Globus pallidus (tissue), 1 donor: ENCODE data around the gene GPR153.
"Not testable (repeated sequence)": the region's sequence is repeated elsewhere in the genome, so short reads cannot be mapped to it uniquely, and the experiment has no call there.

Experiments
- DNase-seq: peaks from one replicate; pipeline ENCODE4 v3.0.0-alpha.2; 2015; ENCODE audit warnings: low spot score

Gene GPR153

GRCh38 chr1:6224718-6225117 lies 36.2 kb downstream of the GPR153 start:
- no peak for DNase-seq

DNA sequence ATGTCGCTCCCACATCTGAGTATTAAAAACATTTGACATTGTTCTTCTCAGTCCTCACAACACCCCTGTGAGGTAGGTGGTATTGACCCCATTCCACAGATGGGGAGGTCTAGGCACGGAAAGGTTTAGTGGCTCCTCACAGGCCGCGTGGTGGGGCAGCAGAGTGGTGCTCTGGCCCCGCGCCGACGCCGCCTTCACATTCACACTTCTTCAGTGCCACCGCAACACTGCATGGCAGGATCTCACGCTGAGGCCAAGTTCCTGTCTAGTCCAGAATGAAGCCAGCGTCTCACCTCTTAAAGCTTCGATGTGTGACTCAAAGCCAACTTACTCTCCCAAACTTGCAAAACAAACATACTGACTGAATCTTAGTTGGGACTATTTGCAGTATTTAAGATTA lies 37.3 kb downstream of the GPR153 start:
- DNase-seq: no peak

DNA sequence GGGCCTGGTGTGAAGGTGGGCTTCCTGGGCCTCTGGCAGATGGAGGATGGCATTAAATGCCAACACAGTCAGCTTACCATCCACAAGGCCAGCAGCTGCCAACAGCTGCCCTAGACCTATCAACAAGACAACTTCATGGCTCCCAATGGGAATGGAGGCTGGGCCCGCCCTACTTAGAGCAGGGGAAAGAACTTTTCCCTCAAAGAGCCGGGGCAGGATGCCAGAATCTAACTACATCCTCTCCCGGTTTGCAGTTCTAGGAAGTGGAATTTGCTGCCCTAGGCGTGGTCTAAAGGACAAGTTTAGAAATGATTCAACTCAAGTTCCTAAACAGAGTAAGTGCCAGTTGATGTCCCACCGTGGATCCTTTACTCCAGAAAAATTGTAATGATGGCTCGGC lies 38.3 kb downstream of the GPR153 start:
- no peak for DNase-seq

- DNase-seq: no peak
Measured at GRCh38 chr1:6221210-6221784, 39.6 kb downstream of the GPR153 start.

GRCh38 chr1:6220236-6220635 lies 40.7 kb downstream of the GPR153 start:
- no peak for DNase-seq

DNA sequence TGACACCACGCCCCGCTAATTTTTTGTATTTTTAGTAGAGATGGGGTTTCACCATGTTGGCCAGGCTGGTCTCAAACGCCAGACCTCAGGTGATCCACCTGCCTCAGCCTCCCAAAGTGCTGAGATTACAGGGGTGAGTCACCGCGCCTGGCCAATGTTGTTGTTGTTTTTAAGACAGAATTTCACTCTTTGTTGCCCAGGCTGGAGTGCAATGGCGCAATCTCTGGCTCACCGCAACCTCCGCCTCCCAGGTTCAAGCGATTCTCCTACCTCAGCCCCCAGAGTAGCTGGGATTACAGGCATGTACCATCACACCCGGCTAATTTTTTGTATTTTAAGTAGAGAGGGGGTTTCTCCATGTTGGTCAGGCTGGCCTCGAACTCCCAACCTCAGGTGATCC lies 41.3 kb downstream of the GPR153 start:
- DNase-seq: not testable (repeated sequence)

DNA sequence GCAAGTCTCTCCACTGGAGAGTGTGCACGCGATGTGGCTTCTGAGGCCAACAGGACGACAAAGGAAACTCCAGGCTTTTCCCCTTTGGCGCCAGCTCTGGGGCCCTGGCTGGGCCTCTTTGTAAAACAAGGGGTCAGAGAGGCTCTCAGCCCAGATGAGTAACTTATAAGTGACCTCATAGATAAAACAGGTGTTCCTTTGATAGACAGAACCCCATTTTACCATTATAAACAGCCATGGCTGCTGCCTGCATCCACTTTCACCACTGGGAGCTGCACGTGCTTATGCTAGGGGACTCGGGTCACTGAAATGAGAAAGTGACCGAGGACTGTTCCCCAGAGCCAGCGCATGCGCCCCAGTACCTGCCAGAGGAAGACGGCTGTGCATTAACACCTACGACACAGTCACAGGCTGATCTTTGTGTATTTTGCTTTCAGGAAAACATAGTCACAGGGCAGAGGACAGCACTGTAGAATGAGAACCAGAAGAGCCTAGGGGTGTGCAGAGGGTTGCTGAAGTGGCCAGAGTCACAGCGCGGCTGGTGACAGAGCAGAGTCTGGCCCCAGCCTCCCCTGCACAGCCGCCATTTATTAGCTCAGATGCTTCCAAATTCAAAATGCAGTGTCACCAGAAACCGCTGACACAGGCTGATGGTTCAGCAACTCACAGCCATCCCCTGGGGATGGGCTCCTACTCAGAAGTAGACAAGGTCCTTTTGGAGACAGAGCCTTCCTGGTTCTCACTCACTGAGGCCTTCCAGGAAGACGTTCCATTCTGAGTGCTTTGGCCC lies 42.3 kb downstream of the GPR153 start:
- DNase-seq: no peak

DNA sequence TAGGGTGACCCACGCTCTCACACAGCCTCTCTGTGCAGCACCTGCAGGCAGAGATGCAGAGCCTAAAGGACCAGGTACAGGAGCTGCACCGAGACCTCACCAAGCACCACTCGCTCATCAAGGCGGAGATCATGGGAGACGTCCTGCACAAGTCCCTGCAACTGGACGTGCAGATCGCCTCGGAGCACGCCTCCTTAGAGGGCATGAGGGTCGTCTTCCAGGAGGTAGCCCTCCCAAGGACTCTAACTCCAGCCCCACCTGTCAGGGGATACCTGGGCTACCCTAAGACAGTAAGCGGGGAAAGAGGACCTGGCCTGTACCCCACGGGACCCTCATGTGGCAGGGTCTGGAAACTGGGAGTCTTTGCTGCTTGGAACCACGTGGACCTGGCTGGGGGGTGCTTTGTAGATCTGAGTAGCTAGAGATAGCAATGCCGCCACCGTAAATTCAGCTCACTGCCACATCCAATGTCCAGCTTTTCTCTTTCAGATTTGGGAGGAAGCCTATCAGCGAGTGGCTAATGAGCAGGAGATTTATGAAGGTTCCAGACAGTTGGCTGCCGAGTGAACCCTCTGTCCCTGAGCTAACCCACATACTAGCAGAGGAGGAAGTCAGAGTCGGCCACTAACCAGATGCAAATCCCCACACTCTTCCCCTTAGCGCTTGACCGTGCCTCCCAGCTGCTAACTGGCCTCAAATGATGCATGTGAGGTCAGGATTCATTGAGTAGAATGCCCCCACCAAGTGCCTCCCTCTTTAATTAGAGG lies 48.5 kb downstream of the GPR153 start:
- no peak for DNase-seq

DNA sequence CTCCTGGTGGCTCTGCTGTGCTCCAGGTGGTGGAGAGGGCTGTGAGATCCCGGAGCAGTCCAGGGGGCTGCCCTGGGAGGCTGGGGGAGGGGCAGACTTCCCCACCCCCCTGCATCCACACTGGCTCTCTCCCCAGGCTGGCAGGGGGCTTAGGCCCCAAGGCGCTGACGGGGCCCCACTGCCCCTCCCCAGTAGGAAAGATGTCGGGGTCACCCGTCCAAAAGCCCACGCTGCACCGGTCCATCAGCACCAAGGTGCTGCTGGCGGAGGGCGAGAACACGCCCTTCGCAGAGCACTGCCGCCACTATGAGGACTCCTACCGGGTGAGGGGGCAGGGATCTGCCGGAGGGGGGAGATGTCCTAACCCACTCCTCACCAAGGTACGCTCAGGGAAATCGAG lies 49.2 kb downstream of the GPR153 start:
- no peak for DNase-seq

DNA sequence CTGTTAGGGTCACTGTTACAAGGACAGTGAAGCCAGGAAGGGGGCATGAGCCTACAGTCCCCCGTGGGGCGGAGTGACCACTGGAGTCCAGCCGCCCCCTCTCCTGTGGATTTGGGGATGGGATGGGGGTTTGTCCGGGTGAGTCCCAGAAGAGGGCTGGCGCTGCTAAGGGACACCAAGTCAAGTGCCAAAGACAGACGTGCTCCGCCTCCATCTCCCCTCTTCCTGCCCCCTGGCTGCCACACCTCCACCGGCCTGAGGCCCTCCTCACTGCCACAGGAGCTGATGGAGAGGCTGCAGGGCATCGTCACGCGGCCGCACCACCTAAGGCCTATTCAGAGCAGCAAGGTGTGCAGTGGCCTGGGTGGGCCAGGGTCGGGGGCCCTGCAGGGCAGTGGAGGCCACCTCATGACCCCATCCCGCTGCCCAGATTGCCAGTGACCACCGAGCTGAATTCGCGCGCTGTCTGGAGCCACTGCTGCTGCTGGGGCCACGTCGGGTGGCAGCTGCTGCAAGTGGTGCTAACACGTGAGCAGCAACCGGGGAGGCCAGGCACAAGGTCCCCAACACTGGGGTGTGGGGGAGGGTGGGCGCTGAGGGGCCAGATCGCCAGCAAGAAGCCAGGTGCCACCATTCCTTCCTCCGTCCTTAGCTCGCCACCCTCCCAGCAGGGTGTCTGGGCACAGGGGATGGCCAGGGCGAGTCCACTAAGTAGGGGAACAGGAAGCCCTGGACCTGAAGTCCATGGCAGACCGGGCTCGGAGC lies 50.1 kb downstream of the GPR153 start:
- no peak for DNase-seq

DNA sequence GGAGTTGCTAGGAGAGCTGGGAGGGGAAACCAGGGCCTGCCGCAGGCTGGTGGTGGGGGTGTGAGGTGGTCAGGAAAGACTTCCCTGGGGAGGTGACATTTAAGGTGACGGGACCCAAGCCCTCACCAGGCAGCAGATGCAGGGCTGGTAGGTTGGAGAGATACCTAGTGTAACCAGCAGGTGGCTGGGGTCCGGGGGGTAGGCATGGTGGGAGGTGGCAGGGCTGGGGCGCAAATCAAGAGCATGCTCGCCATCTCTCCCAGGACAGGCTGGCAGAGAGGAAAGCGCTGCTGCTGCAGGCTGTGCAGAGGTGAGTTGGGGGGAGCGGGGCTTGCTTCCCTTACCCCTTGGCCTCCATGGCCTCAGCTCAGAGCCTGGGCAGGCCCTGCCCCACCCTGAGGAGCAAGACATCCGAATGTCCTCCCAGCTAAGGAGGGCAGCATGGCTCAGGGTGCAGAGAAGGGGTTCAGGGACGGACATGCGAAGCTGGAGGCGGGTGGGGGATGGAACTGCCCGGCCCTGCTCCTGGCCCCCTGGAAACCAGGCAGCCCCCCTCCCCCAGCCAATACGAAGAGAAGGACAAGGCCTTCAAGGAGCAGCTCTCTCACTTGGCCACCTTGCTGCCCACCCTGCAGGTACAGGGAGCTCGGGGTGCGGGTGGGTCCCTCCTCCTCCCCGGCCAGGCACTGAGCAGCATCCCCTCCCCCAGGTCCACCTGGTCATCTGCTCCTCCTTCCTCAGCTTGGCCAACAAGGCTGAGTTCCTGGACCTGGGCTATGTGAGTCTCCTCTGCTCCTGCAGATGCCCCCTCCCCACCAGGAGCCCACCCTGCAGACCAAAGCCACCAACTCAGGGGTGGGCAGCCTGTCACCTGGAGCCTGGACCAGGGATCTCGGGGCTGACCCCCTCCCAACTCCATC lies 51.0 kb downstream of the GPR153 start:
- DNase-seq: no peak

GRCh38 chr1:6208723-6209660 lies 51.9 kb downstream of the GPR153 start:
- no peak for DNase-seq

DNA sequence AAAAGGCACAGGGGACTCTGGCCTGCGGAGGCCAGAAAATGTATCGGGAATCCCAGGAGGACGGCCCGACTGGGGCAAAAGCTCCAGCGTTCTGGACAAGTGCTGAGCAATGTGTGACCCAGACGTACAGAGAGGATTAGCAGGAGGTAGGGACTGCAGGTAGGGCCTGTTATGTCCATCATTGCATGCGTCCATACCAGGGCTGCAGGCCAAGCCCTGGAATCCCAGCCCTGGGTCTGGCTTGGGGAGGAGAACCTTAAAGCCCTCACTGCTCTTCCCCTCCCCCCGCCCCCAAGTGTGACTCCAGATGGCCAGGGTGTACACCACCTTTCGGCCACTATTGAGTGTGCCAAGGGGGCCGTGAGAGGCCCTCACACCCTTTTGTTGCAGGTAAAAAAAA lies 53.0 kb downstream of the GPR153 start:
- no peak for DNase-seq

- no peak for DNase-seq
Measured at GRCh38 chr1:6207075-6207885, 53.6 kb downstream of the GPR153 start.

GRCh38 chr1:6206520-6206855 lies 54.4 kb downstream of the GPR153 start:
- DNase-seq: no peak

DNA sequence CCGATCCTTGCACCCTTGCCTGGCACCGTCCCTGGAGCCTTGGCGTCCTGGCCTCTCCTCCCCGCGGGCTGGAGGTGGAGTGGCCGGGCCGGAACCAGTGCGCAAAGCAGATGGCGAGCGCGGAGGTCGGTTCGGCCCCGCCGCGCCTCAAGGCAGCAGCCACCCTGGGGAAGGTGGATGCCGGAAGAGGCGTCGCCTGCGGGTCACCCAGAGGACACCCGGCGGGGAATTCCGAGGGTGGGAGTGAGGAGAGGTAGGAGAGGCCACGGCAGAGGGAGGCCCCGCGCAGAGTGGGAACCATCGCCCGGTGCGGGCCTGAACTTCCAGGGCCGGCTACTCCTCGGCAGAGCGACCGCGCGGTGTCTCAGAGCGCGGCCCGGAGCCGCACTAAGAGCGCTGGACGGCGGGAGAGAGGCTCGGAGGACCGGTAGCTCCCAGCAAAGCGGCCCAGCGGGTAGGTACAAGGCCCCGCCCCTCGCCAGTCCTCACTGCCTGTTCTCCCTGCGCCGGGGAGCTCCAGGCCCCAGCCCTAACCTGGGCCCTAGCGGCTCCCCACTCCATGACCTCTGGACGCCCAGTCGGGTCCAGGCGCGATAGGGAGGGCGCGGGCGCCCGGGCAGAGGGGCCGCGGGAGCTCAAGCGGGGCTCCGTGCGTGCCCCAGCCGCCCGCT lies 54.9 kb downstream of the GPR153 start, which contains the start of gene RNF207:
TSS of gene RNF207 (plus strand) at position 271 of the 671 bp plus-strand sequence. CDS start 417 bp downstream, outside the sequence.
- no peak for DNase-seq

DNA sequence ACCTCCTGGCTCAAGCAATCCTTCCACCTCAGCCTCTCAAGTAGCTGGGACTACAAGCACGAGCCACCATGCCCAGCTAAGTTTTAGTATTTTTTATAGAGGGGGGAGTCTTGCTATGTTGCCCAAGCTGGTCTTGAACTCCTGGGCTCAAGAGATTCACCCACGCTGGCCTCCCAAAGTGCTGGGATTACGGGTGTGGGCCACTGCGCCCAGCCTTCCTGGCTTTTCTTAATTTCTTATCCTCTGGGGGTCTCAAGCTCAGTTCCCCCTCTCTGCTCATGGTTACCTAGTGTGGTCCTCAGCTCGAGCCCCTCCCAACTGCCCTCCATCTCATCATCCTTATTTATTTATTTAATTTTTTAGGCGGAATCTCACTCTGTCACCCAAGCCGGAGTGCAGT lies 58.6 kb downstream of the GPR153 start:
- DNase-seq: no peak

DNA sequence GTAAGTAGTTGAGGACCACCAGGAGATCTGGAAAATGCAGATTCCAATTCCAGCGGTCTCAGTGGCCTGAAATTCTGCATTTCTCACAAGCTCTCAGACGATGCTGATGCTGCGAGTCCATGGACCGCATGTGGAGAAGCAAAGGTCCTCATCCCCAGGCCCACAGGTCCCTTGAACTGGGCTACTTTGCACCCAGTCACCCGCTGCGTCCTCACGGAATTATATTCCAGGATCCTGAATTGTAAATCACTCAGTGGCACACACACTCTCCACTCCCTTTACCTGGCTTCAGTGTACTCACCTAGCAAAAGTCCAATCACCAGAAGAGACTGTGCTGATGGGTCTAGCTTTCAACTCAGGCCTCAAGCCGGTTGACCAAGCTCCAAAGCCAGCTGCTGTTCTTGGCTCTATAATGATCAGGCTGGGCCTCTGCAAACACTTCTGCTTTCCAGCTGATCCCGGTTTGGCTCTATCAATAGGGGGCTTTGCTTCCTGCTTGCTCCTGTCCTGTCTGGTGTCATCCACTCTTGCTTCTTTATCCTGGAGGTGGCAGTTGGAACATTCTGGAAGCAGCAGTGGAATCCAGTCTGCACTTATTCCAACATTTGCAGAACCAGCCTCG lies 60.6 kb downstream of the GPR153 start:
- DNase-seq: no peak
